ENCODE data around the gene SNX25.

- TF ChIP-seq CTCF (optimal IDR thresholded peaks at IDR 0.05 in 1 of 3, IDR thresholded peaks at IDR 0.05 in 1 of 3, conservative IDR thresholded peaks at IDR 0.05 in 1 of 3; ENCODE audit: extremely low read depth in 1 of 3, insufficient read depth in 2 of 3, low read length in 3 of 3): no peak
- TF ChIP-seq EZH2 (IDR thresholded peaks at IDR 0.05; ENCODE audit: low read length): no peak
These were observed 39.7 kb downstream of the SNX25 start for GRCh38 chr4:185249105-185249504.
